ENCODE measurements around the gene GAN.

DNA sequence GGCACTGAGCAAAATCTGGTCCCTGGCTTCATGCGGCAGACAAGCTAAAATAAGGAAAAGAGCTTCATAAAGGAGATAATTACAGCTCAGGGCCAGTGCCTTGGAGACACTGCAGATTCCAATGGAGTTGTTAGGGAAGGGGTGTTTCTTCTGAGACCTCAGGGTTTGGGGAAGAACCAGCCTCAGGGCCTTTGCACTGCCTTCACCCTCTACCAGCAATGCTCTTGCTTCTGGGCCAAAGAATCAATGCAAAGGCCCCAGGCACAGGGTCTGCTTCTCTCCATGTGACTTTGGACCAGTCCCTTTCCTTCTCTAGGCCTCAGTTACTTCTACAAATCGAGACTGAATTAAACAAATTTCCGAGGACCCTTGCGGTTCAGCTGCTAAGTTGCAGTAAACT is 36.2 kb upstream of the GAN start:
- TF ChIP-seq, protein P1, sequence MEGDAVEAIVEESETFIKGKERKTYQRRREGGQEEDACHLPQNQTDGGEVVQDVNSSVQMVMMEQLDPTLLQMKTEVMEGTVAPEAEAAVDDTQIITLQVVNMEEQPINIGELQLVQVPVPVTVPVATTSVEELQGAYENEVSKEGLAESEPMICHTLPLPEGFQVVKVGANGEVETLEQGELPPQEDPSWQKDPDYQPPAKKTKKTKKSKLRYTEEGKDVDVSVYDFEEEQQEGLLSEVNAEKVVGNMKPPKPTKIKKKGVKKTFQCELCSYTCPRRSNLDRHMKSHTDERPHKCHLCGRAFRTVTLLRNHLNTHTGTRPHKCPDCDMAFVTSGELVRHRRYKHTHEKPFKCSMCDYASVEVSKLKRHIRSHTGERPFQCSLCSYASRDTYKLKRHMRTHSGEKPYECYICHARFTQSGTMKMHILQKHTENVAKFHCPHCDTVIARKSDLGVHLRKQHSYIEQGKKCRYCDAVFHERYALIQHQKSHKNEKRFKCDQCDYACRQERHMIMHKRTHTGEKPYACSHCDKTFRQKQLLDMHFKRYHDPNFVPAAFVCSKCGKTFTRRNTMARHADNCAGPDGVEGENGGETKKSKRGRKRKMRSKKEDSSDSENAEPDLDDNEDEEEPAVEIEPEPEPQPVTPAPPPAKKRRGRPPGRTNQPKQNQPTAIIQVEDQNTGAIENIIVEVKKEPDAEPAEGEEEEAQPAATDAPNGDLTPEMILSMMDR (IDR thresholded peaks at IDR 0.05 in 4 of 5, conservative IDR thresholded peaks at IDR 0.05 in 1 of 5): no peak
- no peak for TF ChIP-seq POLR2A (IDR thresholded peaks at IDR 0.05)
